Testis (tissue), 3 donors: ENCODE measurements around the gene LMO2. TPM values are rescaled to one million over a fixed set of nuclear protein-coding genes. Genes with fewer than 3 reads are reported as not detected.

Source experiments
- DNase-seq: peaks from one replicate; pipeline ENCODE4 v3.0.0-alpha.2; 2019
- H3K27ac ChIP-seq, 2 donors: fragments of 200-600 bp; sonication (generic); one replicate each; pipeline ENCODE4 v1.5.1; 2019
- H3K27me3 ChIP-seq: fragments of 200-600 bp; sonication (generic); one replicate; pipeline ENCODE4 v1.5.1; 2019
- H3K36me3 ChIP-seq: fragments of 200-600 bp; sonication (generic); one replicate; pipeline ENCODE4 v1.5.1; 2017; ENCODE audit warnings: low read depth; ENCODE audit errors: missing control alignments
- H3K4me1 ChIP-seq: fragments of 200-600 bp; sonication (generic); one replicate; pipeline ENCODE4 v1.5.1; 2019
- H3K4me3 ChIP-seq, 2 donors: fragments of 200-600 bp; sonication (generic); one replicate each; pipeline ENCODE4 v1.5.1; 2017 to 2019
- H3K9me3 ChIP-seq: fragments of 200-600 bp; sonication (generic); one replicate; pipeline ENCODE4 v1.5.1; 2017
- POLR2A ChIP-seq: fragments of 450-650 bp; IDR thresholded peaks from one replicate; pipeline ENCODE4 v1.6.1; 2017; ENCODE audit warnings: antibody characterized with exemption, mild to moderate bottlenecking, moderate library complexity
- WGBS, 2 donors: methylation state at CpG; one replicate each; pipeline ENCODE4 v1.1.5; 2018; 5-methylcytosine and 5-hydroxymethylcytosine counted together
- intact Hi-C: fragments of 100-400 bp; cut with DNase I; formaldehyde crosslinking; loops from one replicate; pipeline ENCODE4 v1.15.1; 2023; ENCODE audit warnings: low total_unique reads
- polyA plus RNA-seq: library from polyadenylated mRNA; stranded (reverse); fragments of 350-450 nt; fragmentation: Illumina TruSeq; extraction: RNeasy Lipid Tissue Mini Kit (QIAGEN cat#74804); gene quantifications from one replicate; pipeline ENCODE4 v1.2.3, GENCODE V29; 2014; ENCODE audit warnings: low read depth, low replicate concordance; ENCODE audit not compliant: insufficient read depth
- total RNA-seq, 2 donors: library from RNA; depleted of rRNA; stranded (reverse); fragments of >200 nt; gene quantifications; one replicate each; pipeline ENCODE4 v1.2.3, GENCODE V29; 2016
- TF ChIP-seq, protein P1 (sequence below), 3 experiments: fragments of 450-650 bp in 2 of 3; fragments of 200-600 bp in 1 of 3; sonication (generic) in 1 of 3; IDR thresholded peaks; one replicate each; pipeline ENCODE4 v1.5.1; 2016 to 2019; ENCODE audit warnings: antibody characterized with exemption in 3 of 3, mild to moderate bottlenecking in 2 of 3, moderate library complexity in 1 of 3

The LMO2 gene
- total and polyA plus RNA-seq, 3 donors from 2014 or later, result 6.5 to 18.3 (median 8.1) TPM

DNA sequence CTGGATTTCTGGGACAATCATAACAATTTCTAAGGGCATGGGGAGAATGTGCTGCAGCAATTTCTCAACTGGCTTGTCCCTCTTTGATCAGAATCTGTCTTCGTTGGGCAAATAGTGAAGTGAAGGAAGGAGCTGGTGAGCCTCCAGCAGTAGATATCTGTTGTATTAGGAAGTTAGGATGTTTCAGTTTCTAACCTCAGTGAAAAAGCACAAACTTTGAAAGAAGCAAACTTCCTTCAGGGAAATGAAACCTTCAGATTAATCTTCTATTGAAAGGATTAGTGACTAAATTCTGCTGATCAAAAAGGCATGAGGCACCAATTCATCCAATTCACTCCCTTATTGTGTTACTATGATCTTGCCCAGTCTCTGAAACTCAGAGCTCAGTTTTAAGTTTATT is 24.3 kb downstream of the LMO2 start:
- intact Hi-C loops, result no loop called here
- 57 to 71% methylated on average over 1 of the region's 1 CpG for WGBS, 2 donors
- H3K4me3 ChIP-seq, result no peak overlapping the region

DNA sequence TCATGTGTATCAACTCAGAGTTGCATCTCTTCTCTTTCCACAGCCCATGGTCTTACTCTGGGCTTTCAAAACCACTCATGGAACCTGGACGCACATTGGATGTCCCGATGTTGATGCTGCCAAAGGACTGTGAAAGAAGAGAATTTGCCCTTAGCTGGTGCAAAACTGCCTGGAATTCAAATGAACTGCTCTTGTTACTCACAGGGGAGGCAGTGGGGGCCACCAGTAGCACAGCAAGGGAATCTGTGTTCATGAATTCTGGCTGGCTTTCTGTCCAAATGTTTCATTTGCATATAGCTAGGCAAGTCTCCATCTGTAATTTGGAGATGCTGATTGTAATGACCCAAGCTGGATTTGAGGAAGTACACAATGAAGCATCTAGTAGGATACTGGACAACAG is 24.9 kb downstream of the LMO2 start:
- DNase-seq, result no peak
- no peaks in the 10 kb centered on the region for H3K4me1 ChIP-seq
- no peak overlapping the region for H3K27ac ChIP-seq
- intact Hi-C loops, result no loop called here
- TF ChIP-seq, protein P1, sequence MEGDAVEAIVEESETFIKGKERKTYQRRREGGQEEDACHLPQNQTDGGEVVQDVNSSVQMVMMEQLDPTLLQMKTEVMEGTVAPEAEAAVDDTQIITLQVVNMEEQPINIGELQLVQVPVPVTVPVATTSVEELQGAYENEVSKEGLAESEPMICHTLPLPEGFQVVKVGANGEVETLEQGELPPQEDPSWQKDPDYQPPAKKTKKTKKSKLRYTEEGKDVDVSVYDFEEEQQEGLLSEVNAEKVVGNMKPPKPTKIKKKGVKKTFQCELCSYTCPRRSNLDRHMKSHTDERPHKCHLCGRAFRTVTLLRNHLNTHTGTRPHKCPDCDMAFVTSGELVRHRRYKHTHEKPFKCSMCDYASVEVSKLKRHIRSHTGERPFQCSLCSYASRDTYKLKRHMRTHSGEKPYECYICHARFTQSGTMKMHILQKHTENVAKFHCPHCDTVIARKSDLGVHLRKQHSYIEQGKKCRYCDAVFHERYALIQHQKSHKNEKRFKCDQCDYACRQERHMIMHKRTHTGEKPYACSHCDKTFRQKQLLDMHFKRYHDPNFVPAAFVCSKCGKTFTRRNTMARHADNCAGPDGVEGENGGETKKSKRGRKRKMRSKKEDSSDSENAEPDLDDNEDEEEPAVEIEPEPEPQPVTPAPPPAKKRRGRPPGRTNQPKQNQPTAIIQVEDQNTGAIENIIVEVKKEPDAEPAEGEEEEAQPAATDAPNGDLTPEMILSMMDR (IDR thresholded peaks at IDR 0.05), result no peak
- no peak for TF ChIP-seq POLR2A
- H3K9me3 ChIP-seq, result no peaks in the 10 kb centered on the region
- no peaks in the 10 kb centered on the region for H3K36me3 ChIP-seq
- no peak overlapping the region for H3K4me3 ChIP-seq
- WGBS, 2 donors, result 78 to 88% methylated on average over 2 of the region's 2 CpGs
- H3K27me3 ChIP-seq, result no peaks in the 10 kb centered on the region

More for the DNA sequence above, 24.3 kb downstream of the LMO2 start:
- no peaks in the 10 kb centered on the region for H3K9me3 ChIP-seq
- no peaks in the 10 kb centered on the region for H3K4me1 ChIP-seq
- DNase-seq, result no peak
- peak overlapping the region in 1 of 2 donors; percentile 77 for H3K27ac ChIP-seq
- H3K36me3 ChIP-seq, result no peaks in the 10 kb centered on the region
- TF ChIP-seq POLR2A, result no peak
- TF ChIP-seq, protein P1 (IDR thresholded peaks at IDR 0.05), result no peak
- H3K27me3 ChIP-seq, result no peaks in the 10 kb centered on the region

DNA sequence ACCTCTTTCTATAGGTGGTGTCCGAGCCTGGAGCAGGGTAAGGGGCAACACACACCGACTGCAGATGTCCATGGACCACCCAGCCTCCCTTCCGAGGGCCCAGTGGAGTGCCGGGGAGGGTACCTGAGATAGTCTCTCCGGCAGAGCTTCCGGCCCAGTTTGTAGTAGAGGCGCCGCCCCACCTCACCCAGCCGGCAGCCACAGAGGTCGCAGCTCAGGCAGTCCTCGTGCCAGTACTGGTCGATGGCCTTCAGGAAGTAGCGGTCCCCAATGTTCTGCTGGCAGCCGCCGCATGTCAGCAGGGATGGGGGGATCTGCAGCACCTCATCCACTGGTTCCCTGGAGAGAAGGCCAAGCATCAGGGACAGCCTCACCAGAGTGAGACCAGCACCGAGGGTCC is 27.4 kb downstream of the LMO2 start:
- intact Hi-C loops, result no loop called here
- Histone ChIP-seq H3K9me3 (no peaks in the 10 kb centered on the region), H3K27ac (no peak overlapping the region), H3K4me1 (no peaks in the 10 kb centered on the region), H3K4me3 (no peak overlapping the region), H3K36me3 (no peaks in the 10 kb centered on the region), H3K27me3 (no peaks in the 10 kb centered on the region)
- 65 to 83% methylated on average over 2 to 16 of the region's 16 CpGs for WGBS, 2 donors
- TF ChIP-seq, protein P1 (IDR thresholded peaks at IDR 0.05), result no peak
- TF ChIP-seq POLR2A, result no peak
- no peak for DNase-seq

DNA sequence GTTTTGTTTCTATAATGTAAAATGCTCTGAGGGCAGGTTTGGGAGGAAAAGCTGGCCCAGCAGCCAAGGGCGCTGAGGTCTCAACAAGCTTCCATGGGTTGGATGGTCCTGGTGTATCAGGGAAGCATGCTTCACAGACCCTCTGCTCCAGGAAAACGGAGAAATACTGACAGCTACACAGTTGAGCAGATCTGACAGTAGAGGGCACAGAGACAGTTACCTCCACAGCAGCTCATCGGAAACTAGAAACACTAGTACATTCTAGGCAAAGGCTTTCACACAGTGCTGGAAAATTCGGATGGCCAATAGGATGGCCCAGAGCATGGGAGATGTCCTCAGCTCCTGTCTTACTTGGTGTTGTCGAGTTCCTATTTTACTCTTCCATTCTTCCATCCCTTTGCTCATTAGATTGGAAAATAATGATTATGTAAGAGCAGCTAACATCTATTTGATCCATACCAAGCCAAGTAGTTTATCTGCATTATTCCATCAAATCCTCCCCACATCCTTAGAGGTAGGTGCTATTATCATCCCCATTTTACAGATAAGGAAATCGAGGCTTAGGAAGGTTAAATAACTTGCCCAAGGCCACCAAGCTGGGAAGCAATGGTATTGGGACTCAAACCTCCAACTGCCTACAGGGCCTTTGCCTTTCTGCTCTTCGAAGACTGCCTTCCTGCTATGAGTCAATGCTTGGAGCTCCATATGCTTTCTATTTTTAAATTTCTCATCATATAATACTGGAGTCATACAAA is 28.3 kb downstream of the LMO2 start:
- H3K36me3 ChIP-seq, result no peaks in the 10 kb centered on the region
- no peaks in the 10 kb centered on the region for H3K4me1 ChIP-seq
- intact Hi-C loops, result no loop called here
- H3K27me3 ChIP-seq, result no peaks in the 10 kb centered on the region
- TF ChIP-seq POLR2A, result no peak
- TF ChIP-seq, protein P1 (IDR thresholded peaks at IDR 0.05), result no peak
- no peak overlapping the region for H3K27ac ChIP-seq
- 75 to 79% methylated on average over 7 of the region's 7 CpGs for WGBS, 2 donors
- no peaks in the 10 kb centered on the region for H3K9me3 ChIP-seq
- no peak overlapping the region for H3K4me3 ChIP-seq
- DNase-seq, result no peak
